HG03103 (cell line): ENCODE results near the gene TUBGCP6.

Experiments
- ATAC-seq: cut with Tn5 transposase; IDR thresholded peaks from one replicate; pipeline ENCODE4 v1.9.1; 2021; ENCODE audit warnings: low read depth; ENCODE audit not compliant: unreplicated experiment

TUBGCP6 gene

GRCh38 chr22:50264104-50264745 is 19.4 kb upstream of the TUBGCP6 start:
- no peak for ATAC-seq

DNA sequence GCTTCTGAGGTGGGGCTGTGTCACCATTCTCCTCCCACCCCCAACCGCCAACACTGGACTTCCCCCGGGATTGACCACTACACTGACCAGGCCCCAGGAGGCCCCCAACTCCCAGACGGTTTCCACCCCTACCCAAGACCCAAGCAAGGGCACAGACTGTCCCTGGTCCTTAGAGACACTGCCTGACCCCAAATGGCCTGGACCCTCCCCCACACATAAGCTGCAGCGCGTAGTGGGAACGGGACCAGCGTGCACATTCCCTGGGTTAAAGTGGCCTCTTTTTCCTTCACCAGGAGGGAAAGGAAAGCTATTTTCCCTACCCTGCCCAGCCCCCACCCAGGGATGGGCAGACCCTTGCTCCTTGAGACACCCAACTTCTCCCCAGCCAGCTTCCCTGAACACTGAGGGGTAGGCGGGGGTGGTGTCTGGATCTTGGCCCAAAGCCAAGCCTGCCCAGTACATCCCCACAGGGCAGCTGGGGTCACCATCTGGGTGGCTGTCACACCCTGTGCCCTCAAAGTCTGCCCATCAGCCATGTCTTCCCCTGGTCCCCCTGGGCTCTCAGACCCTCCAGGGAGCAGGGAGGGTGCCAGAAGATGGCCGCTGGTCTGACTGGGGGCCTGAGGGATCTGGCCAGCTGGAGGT is 18.3 kb upstream of the TUBGCP6 start:
- no peak for ATAC-seq

DNA sequence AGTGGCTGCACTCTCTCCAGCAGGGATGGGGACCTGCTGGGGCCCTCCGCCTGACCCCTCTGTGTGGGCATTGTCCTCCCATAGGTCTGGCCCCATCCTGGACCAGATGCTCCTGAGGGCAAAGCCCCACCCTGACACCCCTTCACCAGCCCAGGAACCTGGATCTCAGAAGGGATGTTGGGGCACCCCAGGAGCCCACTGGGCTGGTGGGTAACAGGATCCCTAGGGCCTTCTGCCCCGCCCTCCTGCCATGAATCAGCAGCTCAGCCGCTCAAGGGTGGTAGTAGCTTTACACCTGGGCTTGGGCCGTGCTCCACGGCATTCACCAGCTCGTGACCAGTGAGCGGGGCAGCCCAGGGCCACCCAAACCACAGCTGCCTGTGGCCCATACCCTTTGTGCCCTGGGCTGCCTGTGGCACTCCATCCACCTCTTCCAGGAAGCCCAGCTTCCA is 17.7 kb upstream of the TUBGCP6 start:
- ATAC-seq = no peak

GRCh38 chr22:50261615-50262459 is 17.0 kb upstream of the TUBGCP6 start, which contains the start of gene MAPK12:
MAPK12 (minus strand) TSS chr22:50261683; CDS start chr22:50261509, 174 bp downstream.
- ATAC-seq = no peak

DNA sequence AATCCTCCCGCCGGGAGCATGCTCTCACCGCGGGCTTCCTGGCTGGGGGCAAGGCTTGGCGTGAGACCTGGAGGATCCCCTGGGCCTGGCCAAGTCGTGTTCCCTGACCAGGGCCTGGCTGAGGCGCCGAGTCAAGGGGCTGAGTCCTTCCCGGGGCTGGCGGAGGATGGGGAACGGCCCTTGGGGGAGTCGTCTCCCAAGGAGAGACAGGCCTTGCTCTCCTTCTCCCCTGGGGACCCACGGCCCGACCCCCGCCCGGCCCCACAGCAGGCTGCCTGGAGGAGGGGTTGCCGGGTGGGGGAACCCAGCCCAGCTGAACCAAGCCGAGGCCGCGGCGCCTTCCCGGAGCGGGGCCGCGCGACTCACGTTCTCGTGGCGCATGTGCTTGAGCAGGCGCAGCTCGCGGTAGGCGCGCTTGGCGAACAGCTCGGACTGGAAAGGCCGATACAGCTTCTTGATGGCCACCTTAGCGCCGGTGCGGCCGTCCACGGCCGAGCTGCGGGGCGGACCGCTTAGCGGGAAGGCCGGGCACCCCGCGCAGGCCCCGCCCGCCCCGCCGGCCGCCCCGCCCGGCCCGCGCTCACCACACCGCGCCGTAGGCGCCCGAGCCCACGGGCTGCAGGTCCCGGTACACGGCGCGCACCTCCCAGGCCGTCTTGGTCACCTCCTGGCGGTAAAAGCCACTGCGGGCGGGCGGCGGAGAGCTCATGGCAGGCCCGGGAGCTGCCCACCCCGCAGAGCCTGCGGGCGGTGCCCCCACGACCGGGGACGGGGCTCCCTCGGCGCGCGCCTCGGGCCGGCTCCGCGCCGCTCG is 16.2 kb upstream of the TUBGCP6 start:
- ATAC-seq = no peak

DNA sequence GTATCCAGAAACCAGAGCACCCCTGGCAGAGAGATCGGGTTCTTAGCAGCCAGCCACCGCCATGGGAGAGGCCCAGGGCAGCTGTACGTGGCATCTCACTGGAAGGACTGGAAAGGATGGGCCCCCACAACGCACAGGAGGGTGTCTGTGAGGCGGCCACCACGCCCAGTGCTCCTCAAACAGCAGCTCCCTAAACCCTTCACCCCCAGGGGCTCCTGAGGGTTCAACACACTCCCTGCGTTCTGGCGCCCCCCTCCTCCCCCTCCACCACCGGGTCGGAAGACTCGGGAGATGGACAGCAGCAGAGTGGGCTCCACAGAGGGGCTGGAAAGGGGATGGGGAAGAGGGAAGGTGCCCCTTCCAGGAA is 15.6 kb upstream of the TUBGCP6 start:
- ATAC-seq = no peak

DNA sequence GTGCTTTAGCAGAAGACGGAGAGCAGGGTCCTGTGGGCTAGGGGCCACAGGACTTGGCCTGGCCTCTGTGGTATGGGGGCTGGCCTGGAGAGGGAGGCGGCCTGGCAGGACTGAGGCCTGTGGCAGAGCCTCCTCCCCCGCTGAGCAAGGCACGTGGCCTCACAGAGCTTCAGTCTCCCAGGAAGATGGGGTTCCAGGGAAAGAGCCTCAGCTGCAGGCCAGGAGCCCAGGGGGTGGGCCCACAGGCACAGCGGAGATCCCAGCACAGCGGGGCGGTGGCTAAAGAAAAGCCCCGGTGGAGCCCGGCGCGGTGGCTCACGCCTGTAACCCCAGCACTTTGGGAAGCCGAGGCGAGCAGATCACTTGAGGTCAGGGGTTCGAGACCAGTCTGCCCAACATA is 14.5 kb upstream of the TUBGCP6 start:
- no peak for ATAC-seq

DNA sequence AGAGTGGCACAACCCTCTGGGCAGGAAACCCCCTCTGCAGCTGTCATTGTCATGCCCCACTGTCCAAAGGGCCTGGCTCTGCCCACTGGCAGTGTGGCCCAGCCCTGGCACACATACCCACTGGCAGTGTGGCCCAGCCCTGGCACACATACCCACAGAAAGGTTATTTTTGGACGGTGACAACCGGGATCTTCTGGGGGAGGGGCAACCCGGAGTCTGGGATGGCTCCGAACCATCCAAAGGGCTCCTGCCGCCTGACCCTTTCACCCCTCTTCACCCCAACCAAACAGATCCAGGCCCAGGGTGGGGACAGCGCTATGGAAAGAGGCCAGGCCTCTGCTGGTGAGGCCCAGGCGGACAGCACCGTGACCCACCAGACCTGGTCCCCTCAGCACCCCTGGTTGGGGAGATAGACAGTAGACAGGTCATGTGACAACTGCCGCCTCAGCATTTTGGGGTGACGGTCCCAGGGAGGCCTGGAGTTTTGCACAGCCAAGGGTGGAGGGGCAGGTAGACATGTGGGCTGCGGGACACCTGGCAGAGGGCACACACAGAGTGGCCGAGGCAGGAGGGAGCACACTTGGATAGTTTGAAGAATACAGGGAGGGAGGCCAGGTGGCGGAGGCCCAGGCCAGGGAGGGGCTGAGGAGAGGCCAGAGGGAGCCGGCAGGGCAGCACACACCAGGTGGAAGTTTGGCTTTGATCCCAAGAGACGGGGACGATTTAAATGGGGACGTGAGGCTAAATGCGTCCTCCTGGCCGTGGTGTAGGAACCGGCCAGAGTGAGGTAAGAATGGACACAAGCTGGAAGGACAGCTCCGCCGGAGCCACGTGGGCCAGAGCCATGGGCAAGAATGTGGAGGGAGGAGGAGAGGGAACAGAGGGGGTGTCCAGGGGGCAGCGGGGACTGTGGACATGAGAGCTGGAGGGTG is 13.8 kb upstream of the TUBGCP6 start:
- no peak for ATAC-seq

- ATAC-seq = no peak
Measured at GRCh38 chr22:50257451-50258360, 12.9 kb upstream of the TUBGCP6 start.

DNA sequence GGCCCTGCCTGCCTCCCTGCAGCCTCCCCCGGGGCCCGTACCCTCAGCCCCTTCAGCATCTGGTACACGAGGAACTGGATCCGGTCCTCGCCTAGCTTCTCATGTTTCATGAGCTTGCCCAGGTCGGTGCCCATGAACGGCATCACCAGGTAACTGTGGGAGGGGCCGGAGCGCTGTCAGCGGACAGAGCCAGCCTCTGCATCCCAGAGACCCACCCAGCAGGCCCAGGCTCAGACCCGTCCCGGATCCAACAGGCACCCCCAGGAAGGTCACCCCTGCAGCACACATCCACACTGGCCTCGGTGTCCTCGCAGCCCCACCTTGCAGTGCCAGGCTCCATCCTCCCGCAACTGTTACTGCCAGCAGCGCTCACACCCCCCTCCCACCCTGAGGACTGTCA is 12.2 kb upstream of the TUBGCP6 start:
- ATAC-seq = no peak

GRCh38 chr22:50256258-50256862 is 11.5 kb upstream of the TUBGCP6 start:
- ATAC-seq = no peak

DNA sequence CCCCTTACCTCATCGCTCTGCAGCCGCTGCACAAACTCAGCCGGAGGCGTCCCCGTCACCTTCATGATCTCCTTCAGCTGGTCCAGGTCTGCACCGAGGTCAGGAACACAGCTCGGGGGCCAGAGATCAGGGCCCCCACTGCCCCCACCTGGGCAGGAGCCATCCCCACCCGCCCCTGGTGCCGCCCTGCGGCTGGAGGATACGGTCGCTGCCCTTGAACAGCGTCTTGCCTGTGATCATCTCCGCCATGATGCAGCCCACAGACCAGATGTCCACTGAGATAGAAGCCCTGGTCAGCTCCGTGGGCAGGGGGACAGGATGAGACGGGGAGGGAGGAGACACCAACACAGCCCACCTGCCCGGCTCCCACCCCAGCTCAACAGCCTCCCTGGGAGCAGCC is 10.8 kb upstream of the TUBGCP6 start:
- ATAC-seq = no peak

DNA sequence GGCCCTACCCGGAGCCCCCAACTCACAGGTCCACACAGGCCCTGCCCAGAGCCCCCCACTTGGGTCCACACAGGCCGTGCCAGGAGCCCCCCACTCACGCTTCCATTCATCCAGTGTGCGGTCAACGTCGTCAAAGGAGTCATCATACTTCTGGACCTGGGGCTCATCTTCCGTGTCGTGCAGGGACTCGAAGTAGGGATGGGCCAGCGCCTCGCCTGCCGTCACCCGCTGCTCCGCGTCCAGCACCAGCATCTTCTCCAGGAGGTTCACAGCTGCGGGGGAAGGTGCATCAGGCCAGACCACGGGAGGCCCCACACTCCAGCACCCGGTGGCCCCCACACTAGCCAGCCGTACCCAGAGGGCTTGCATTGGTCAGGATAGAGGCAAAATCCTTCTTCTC is 10.3 kb upstream of the TUBGCP6 start:
- no peak for ATAC-seq

DNA sequence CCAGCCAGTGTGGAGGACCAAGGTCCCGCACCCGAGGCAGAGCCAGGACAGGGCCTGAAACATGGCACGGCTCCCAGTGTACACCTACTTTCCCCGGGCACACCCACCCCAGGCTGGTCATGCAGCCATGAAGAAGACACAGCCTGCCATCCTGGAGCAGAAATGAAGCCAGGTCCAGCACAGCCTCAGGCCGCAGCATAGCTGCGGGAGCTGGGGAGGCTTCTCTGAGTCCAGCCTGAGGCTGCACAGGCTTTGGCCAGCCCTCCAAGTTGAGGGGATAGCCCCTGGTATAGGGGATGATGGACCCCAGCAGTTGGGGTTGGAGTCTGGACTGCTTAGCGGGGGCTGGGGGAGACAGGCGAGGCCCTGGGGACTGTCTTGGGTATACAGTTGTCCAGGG is 9.1 kb upstream of the TUBGCP6 start:
- ATAC-seq = no peak

- ATAC-seq = no peak
Measured at GRCh38 chr22:50253046-50253915, 8.5 kb upstream of the TUBGCP6 start.

DNA sequence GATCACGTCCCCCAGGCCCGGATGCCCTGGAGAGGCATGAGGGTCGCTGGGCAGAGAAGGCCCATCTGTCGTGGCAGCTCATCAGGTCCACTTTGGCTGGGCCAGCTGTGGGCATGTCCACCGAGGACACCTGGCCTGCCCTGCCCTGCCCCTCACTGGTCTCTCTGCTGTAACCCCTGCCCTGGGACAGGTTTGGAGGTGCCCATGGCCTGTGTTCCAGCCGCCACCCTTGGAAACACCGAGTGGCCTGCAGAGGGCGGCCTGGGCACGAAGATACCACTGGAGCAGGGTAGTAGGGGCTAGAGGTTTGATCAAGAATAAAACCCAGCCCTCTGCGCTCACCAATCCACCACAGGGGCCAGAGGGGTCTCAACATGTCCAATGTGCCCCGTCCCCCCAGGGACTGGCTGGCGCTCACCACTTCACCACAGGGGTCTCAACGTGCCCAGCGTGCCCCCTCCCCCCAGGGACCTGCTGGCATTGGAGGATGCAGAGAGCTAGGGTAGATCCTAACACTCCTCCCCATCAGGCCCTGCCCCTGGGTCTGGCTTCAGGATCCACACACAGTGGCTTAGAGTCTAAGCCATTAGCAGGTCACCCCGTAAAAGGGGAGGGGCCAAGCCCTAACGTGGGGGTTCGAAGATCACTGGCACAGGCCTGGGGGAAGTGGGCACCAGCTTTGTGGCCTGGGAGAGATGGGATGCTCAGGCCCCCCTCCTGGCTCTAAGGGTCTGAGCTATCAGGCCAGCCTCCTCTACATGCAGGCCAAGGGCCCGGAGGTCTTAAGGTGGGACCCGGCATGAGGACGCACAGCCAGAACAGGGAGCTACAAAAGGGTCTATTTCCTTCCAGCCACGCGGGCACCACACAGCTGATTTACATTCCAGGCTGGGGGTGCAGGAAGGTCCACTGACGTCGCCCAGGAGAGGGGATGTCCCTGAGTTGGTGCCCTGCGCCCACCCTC is 7.5 kb upstream of the TUBGCP6 start:
- ATAC-seq = no peak
